Measurements from ENCODE around the gene DNMBP.
A peak's percentile ranks its signal among the peaks of the same experiment; 100 is the strongest.
"Not testable (repeated sequence)": the region's sequence is repeated elsewhere in the genome, so short reads cannot be mapped to it uniquely, and the experiment has no call there.

The DNMBP gene

DNA sequence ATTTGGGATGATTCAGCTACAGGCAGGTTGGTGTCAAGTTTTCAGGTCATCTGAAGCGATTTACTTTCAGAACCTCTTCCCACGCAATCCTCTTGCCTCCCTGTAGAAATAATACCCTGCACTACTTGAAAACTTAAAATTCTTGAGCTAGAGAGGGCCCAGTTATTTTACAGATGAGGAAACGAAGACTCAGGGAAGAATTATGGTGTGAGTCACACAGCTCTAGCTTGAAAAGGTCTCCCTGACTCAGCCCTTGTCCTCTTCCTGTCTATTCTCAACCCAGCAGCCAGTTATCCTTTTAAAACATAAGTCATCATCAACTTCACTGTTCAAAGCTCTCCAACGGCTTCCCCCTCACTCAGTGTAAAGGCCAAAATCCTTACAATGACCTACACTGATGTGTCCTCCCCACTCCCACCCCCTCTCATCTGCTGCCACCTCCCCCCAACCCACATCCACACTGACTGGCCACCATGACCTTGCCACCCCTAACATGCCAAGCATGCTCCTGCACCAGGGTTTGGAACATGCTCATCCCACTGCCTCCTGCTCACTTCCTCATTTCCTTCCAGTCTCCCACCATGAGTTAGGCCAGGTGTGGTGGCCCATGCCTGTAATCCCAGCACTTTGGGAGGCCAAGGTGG lies 3.4 kb downstream of the DNMBP start:
- peak in 1 of 2 experiments; percentile 10 for DNase-seq
- TF ChIP-seq GATA1 (IDR thresholded peaks at IDR 0.05; ENCODE audit: low read depth, low read length) (no peak), POLR2A (IDR thresholded peaks at IDR 0.05; ENCODE audit: low read length) (no peak)

DNA sequence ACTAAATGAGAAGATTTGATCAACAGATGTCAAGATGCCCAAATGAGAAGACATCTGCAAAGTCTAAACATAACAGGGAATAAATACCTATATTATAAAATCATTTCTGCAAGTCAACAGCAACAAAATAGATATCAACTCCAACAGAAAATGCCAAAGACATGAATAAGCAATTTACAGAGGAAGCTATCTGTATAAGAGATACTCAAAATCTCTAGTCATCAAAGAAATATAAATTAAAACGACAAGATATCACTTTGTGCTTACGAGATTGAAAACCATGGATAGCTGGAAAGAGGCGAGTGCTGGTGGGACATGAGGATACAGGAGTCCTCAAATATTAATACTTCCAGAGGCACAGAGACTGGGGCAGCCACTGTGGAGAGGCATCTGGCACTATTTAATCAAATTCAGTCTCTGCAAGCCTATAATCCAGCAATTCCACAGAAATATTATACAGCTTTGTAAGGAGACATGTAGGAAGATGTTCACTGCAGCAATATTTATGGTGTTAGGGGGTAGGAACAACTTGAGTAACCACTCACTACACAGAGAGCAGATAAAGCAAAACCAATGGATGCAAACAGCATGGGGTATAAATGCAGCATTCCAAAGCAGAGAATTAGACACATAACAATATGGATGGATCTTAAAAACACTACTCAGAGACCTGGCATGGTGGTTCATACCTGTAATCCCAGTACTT lies 4.8 kb downstream of the DNMBP start:
- TF ChIP-seq POLR2A (IDR thresholded peaks at IDR 0.05; ENCODE audit: low read length), result no peak
- no peak for TF ChIP-seq GATA1 (IDR thresholded peaks at IDR 0.05; ENCODE audit: low read depth, low read length)
- no peak for DNase-seq

DNA sequence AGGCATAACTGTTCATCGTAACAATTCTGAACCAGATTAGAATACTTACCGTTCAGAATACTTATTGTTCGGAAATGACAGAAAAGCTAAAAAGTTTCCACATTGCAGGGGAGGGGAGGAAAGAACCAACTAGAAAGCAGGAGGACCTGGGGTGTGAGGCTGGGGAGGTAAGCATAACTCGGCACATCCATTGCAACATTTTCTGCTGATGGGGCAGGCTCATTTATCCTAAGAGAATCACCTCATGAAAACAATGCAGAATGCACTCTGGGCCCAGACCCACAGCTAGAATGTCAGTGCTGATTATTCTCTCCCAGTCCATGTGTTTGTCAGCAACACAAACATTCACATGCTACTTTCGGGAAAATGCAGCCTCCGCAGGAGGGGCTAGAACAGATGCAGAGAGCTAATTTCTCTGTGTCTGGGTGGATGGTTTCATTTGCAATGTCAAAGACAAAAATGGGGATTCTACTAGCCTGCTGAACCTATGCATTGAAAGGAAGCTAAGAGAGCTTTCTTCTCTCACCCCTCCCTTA lies 9.6 kb downstream of the DNMBP start:
- TF ChIP-seq GATA1 (IDR thresholded peaks at IDR 0.05; ENCODE audit: low read depth, low read length) (no peak), POLR2A (IDR thresholded peaks at IDR 0.05; ENCODE audit: low read length) (no peak)

DNA sequence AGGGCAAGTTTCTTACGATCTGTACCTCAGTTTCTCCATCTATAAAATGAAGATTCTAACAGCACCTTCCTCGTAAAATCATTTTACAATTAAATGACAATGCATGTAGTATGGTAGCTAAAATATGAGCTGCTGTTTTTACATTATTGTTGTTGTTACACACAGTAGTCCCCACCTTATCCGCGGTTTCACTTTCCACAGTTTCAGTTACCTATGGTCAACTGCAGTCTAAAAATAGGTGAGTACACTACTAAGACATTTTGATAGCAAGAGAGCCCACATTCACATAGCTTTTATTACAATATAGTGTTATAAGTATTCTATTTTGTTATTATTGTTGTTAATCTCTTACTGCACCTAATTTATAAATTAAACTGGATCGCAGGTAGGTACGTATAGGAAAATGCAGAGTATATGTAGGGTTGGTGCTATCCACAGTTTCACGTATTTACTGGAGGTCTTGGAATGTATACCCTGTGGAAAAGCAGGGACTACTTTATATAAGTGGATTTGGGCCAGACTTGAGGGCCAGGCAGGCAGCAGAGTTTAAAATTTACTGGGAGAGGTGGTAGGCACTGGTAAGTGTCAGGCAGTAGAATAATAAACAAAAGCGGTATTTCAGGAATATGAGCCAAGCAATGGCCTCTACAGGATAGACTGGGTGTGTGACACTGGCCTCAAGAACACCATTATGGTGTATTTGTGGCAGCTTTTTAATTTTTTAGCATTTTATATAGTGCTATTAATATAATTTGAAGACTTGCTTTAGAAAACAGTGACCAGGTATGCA lies 10.2 kb downstream of the DNMBP start:
- no peak for TF ChIP-seq POLR2A (IDR thresholded peaks at IDR 0.05; ENCODE audit: low read length)
- TF ChIP-seq GATA1 (IDR thresholded peaks at IDR 0.05; ENCODE audit: low read depth, low read length), result no peak
- DNase-seq, result no peak

More for the DNA sequence above, 9.6 kb downstream of the DNMBP start:
- DNase-seq, result no peak

DNA sequence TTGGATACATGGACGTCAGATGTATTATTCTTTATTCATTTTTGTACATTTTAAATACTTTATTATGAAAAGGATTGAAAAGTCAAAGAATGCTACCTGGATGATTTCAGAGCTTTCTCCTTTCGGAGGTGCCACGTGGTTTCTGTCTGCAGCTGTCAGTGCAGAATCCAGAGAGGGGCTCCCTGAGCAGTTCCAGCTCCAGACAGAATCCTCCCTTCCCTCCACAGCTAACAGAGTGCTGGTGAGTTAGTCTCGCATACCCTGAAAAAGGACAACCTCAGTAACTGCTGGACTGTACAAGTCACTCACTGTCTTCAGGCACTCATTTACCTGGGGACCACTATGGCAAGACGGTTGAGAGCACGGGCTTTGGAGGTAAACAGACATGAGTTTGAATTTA lies 10.9 kb downstream of the DNMBP start:
- TF ChIP-seq GATA1 (IDR thresholded peaks at IDR 0.05; ENCODE audit: low read depth, low read length), result no peak
- no peak for TF ChIP-seq POLR2A (IDR thresholded peaks at IDR 0.05; ENCODE audit: low read length)
- no peak for DNase-seq

DNA sequence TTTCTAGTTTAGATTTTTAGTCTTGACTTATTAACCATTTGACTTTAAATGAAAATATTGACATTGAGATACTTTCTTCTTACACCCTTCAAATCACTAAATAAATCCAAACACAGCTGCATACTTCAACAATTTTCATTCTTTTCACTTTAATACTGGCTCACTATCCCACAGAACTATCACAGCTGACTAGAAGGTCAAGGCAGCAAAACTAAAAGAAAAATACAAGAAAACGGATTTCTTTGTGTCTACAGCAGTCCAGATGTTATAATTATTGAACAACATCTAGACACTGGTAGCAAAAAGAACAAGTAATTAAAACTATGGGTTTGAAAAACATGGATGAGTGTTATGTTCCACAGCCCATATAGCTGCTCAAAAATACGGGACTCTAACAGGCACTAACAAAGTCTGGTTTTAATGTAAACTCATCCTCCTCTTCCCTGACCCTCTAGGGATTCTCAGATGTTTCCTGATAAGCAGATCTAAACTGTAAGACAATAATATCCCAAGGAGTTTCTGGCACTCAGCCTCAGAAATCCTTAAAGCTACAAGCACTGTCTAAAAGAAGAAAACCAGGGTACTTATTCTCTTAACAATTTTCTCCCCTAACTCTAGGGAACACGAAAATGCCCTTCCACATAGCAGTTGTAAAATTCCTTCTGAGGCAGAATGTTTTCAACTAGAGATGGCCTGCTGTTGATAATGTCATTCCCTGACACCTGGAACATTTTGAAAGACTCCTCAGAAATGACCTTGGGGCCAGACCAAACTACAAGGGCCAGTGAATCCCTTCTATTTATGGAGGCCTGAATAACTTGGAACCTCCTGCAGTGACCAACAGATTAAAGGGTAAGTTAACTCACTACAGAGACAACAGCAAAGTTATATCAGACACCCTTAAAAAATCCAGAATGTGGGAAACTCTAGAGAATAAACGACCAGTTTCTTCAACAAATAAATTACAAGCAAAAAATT lies 12.8 kb downstream of the DNMBP start:
- TF ChIP-seq GATA1 (IDR thresholded peaks at IDR 0.05; ENCODE audit: low read depth, low read length) (no peak), POLR2A (IDR thresholded peaks at IDR 0.05; ENCODE audit: low read length) (no peak)
- no peak for DNase-seq

DNA sequence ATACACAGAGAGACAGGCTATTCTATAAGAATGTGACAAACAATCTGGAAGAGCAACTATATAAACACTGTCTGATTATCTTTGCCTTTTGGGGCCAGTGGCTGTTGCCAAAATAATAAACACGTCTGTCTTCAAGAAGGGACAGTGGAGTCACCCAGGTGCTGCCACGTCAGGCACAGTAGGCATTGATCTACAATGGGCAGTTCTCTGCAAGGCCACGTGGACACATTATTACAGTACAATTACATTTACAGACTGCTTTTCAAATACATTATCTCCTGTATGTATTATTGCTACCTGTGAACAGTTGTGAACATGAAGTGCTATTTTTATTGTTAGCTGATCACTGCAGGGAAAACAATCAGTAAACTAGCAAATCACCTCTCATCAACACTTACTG lies 14.0 kb downstream of the DNMBP start:
- DNase-seq, result no peak
- TF ChIP-seq GATA1 (IDR thresholded peaks at IDR 0.05; ENCODE audit: low read depth, low read length), result no peak

DNA sequence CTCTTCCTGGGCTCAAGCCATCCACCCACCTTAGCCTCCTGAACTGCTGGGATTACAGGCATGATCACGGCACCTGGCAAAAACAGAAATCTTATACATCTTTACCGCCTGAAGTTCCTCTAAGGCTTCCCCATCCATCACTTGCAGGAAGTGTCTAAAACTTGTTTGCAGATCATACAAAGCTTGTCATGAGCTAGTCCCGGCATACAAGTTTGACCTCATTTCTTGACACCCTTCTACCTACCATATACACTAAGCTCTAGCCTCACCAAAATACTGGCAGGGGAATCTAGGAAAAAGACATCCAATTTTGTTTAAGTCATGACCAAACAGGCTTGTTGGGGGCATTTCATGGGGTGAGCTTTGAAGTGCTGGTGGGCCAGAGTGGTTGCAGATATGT lies 14.5 kb downstream of the DNMBP start:
- TF ChIP-seq GATA1 (IDR thresholded peaks at IDR 0.05; ENCODE audit: low read depth, low read length), result no peak
- TF ChIP-seq POLR2A (IDR thresholded peaks at IDR 0.05; ENCODE audit: low read length), result no peak
- no peak for DNase-seq

DNA sequence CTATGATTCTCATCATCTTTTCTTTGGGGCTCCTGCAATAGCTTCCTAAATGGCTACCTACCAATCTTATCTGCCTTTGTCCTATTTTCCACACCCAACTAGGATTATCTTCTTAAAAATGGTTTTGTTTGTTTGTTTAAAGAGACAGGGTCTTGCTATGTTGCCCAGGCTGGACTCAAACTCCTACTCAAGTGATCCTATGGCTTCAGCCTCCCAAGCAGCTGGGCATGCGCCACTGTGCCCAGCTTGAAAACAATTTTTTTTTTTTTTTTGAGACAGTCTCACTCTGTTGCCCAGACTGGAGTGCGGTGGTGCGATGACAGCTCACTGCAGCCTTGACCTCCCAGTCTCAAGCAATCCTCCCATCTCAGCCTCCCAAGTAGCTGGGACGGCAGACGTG lies 14.9 kb downstream of the DNMBP start:
- TF ChIP-seq POLR2A (IDR thresholded peaks at IDR 0.05; ENCODE audit: low read length) (no peak), GATA1 (IDR thresholded peaks at IDR 0.05; ENCODE audit: low read depth, low read length) (no peak)
- DNase-seq, result no peak

DNA sequence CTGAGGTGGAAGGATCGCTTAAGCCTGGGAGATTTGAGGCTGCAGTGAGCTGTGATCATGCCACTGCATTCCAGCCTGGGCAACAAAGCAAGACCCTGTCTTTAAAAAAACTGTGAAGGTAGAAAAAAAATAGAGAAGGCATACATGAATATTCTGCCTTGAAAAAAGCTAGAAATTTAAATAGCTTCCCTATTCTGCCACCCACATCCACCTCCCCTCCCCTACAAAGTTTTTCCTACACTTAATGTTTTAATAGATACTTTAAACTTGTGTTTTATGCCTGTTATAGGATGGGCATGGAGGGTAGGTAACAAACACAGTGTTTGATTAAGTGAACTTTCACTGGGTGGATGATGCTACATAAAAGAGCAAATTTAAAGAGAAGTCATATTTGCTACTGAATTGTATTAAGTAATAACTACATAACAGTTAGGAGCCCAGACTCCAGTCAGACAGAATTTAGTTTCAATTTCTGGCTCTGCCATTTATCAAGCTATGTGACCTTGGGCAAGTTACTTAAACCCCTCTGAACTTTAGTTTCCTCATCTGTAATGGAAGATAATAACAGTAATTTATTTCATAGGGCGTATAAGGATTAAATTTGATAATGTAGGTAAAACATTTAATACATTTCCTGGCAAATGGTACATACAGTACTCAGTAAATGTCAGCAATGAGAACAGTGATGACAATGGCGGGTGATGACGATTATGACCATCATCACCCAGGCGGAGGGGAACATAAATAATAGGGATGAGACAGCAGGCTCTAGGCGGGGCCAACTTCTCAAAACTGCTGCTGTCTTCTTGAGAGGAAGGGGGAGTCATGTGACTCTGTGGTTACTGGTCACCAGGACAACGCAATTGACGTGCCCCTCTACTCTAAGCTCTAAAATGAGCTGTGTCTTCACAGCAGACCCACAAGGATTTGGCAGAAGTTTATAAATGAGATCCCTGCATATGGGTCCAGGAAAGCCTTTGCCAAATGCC lies 15.8 kb downstream of the DNMBP start:
- peak; percentile 74 to 88 for DNase-seq
- no peak for TF ChIP-seq GATA1 (IDR thresholded peaks at IDR 0.05; ENCODE audit: low read depth, low read length)
- TF ChIP-seq POLR2A (IDR thresholded peaks at IDR 0.05; ENCODE audit: low read length), result peak; percentile 32

DNA sequence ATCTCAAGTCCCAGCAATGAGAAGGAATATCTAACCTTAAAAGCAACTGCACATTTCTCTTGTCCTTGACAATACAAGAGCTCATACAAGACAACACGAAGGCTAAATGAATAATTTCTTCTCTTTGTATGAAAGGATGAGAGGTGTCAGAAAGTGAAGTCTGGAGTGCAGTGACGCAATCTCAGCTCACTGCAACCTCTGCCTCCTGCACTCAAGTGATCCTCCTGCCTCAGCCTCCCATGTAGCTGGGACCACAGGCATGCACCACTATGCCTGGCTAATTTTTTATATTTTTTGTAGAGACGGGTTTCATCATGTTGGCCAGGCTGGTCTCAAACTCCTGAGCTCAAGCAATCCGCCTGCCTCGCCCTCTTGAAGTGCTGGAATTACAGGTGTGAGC lies 24.1 kb downstream of the DNMBP start:
- not testable (repeated sequence) for DNase-seq
